Measurements from ENCODE around the gene PDE11A. TPM values are rescaled to one million over a fixed set of nuclear protein-coding genes. Genes with fewer than 3 reads are reported as not detected.

Gene PDE11A
- total RNA-seq, 1 experiment from 2014 or later, result 0.13 TPM

DNA sequence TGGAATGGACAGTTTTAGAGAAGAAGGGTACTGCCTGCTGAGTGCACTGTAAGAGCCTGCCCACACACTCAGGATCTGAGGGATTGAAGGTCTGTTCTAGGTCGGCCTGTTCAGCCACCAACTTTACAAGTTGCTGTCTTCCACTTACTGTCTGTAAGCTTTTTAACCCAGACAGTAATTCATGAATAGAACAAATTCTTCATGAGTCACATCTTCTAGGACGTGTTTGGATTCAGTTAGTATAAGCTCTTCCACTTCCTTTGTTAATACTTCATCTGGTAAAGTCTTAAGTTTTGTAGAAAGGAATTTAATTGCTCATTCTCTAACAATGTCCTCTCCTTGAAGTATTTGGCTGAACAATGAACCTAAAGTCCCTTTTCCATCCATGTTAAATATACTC lies 74.6 kb downstream of the PDE11A start:
- Histone ChIP-seq H3K27ac (ENCODE audit: insufficient read length, low read depth, low read length) (no peak overlapping the region), H2BK20ac (ENCODE audit: low read depth, low read length, poor library complexity, severe bottlenecking) (no peak overlapping the region), H2BK5ac (ENCODE audit: insufficient read length, low read length) (no peak overlapping the region), H3K14ac (ENCODE audit: insufficient read depth, low read length) (no peak overlapping the region), H4K8ac (replicated peaks; ENCODE audit: insufficient read length, low read depth, low read length) (no peak overlapping the region), H4K91ac (ENCODE audit: insufficient read length, low read depth, low read length) (no peak overlapping the region), H3K23ac (ENCODE audit: insufficient read length, low read depth, low read length) (no peak overlapping the region), H3K9ac (ENCODE audit: extremely low read depth, insufficient read length, low read length) (no peak overlapping the region), H3K4me1 (ENCODE audit: insufficient read depth, low read length) (no peaks in the 10 kb centered on the region), H3K9me3 (ENCODE audit: control insufficient read depth, low read depth, low read length) (no peaks in the 10 kb centered on the region), H3K18ac (ENCODE audit: insufficient read length, low read depth, low read length) (no peak overlapping the region), H3T11ph (ENCODE audit: low read length) (no peak overlapping the region), H2BK12ac (ENCODE audit: insufficient read length, low read depth, low read length) (no peak overlapping the region), H3K79me1 (ENCODE audit: insufficient read depth, low read depth, low read length, poor library complexity, severe bottlenecking) (no peaks in the 10 kb centered on the region), H3K4me2 (ENCODE audit: insufficient read depth, insufficient read length, low read length) (no peak overlapping the region), H3K79me2 (ENCODE audit: insufficient read depth, low read length) (no peaks in the 10 kb centered on the region), H2AK5ac (ENCODE audit: insufficient read length, low read length) (no peak overlapping the region), H3K4ac (ENCODE audit: low read depth, low read length) (no peak overlapping the region), H3K56ac (ENCODE audit: insufficient read length, low read depth, low read length) (no peak overlapping the region), H3K27me3 (ENCODE audit: insufficient read depth, low read length) (no peaks in the 10 kb centered on the region), H3K23me2 (ENCODE audit: insufficient read length, low read depth, low read length, poor library complexity, severe bottlenecking) (no peaks in the 10 kb centered on the region), H2AFZ (ENCODE audit: low read length) (no peak overlapping the region), H4K5ac (ENCODE audit: insufficient read length, low read depth, low read length) (no peak overlapping the region), H2BK15ac (ENCODE audit: low read depth, low read length) (no peak overlapping the region), H2BK120ac (ENCODE audit: low read depth, low read length, poor library complexity, severe bottlenecking) (no peak overlapping the region), H4K20me1 (ENCODE audit: control insufficient read depth, insufficient read depth, insufficient read length) (no peaks in the 10 kb centered on the region)
- peaks cover 2% of the 10 kb centered on the region for H3K27me3 Mint-ChIP-seq (ENCODE audit: low read depth)
- H3K9me3 Mint-ChIP-seq, result no peaks in the 10 kb centered on the region; a peak in 1 of 5 replicates
- no peak overlapping the region for H3K4me3 Mint-ChIP-seq
- DNase-seq, result no peak
- no CpG with 5 or more reads among the region's 2 CpGs for WGBS (ENCODE audit: extremely low coverage, insufficient read length, low lambda C conversion rate)
- peaks cover 5 to 8% of the 10 kb centered on the region in 2 experiments; a peak in 2 of 4 replicates for H3K4me1 Mint-ChIP-seq
- H3K36me3 Mint-ChIP-seq (ENCODE audit: insufficient read depth in 1 of 3, low read depth in 3 of 3), result no peaks in the 10 kb centered on the region
- TF ChIP-seq, protein P1, sequence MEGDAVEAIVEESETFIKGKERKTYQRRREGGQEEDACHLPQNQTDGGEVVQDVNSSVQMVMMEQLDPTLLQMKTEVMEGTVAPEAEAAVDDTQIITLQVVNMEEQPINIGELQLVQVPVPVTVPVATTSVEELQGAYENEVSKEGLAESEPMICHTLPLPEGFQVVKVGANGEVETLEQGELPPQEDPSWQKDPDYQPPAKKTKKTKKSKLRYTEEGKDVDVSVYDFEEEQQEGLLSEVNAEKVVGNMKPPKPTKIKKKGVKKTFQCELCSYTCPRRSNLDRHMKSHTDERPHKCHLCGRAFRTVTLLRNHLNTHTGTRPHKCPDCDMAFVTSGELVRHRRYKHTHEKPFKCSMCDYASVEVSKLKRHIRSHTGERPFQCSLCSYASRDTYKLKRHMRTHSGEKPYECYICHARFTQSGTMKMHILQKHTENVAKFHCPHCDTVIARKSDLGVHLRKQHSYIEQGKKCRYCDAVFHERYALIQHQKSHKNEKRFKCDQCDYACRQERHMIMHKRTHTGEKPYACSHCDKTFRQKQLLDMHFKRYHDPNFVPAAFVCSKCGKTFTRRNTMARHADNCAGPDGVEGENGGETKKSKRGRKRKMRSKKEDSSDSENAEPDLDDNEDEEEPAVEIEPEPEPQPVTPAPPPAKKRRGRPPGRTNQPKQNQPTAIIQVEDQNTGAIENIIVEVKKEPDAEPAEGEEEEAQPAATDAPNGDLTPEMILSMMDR (conservative IDR thresholded peaks at IDR 0.05), result no peak
- no peak overlapping the region for H3K27ac Mint-ChIP-seq
